Measurements from ENCODE around the gene NDUFA1. TPM values are rescaled to one million over a fixed set of nuclear protein-coding genes. Genes with fewer than 3 reads are reported as not detected.

The NDUFA1 gene
- total and polyA plus RNA-seq, 12 donors, result 395 to 2,208 (median 548) TPM

GRCh38 chrX:119899125-119899524, 27.5 kb downstream of the NDUFA1 start:
- H3K36me3 ChIP-seq, result no peaks in the 10 kb centered on the region
- no peaks in the 10 kb centered on the region for H3K9me3 ChIP-seq
- no peak overlapping the region for H3K4me3 ChIP-seq
- H3K27me3 ChIP-seq, result no peaks in the 10 kb centered on the region
- H3K27ac ChIP-seq, result no peak overlapping the region
- no peak for DNase-seq
- peak in 1 of 8 donors; percentile 57 for ATAC-seq
- H3K4me1 ChIP-seq, result no peaks in the 10 kb centered on the region
- intact Hi-C loops (cut with DNase I), result no loop called here
- TF ChIP-seq CTCF (IDR thresholded peaks at IDR 0.05), result no peak
- 6 to 7% methylated on average over 2 of the region's 2 CpGs for WGBS, 2 donors

- DNase-seq (no peak), ATAC-seq (no peak)
- H3K4me3 ChIP-seq, result no peak overlapping the region
- TF ChIP-seq CTCF (IDR thresholded peaks at IDR 0.05), result no peak
- no peaks in the 10 kb centered on the region for H3K36me3 ChIP-seq
- H3K9me3 ChIP-seq, result no peaks in the 10 kb centered on the region
- intact Hi-C loops (cut with DNase I), result no loop called here
- 62 to 71% methylated on average over 1 of the region's 1 CpG for WGBS, 2 donors
- no peaks in the 10 kb centered on the region for H3K4me1 ChIP-seq
- H3K27me3 ChIP-seq, result no peaks in the 10 kb centered on the region
- H3K27ac ChIP-seq, result no peak overlapping the region
These were observed 29.3 kb downstream of the NDUFA1 start for GRCh38 chrX:119900976-119901375.

GRCh38 chrX:119916310-119916709, 44.7 kb downstream of the NDUFA1 start:
- DNase-seq, result no peak
- H3K4me1 ChIP-seq, result no peaks in the 10 kb centered on the region

GRCh38 chrX:119917877-119918276, 46.2 kb downstream of the NDUFA1 start:
- DNase-seq (no peak), ATAC-seq (no peak)
- H3K27me3 ChIP-seq, result peaks cover 0 to 3% (median 0%) of the 10 kb centered on the region in 7 donors
- no peak overlapping the region for H3K27ac ChIP-seq
- no peaks in the 10 kb centered on the region for H3K36me3 ChIP-seq
- H3K9me3 ChIP-seq, result no peaks in the 10 kb centered on the region
- H3K4me3 ChIP-seq, result no peak overlapping the region
- 88 to 98% methylated on average over 2 of the region's 2 CpGs for WGBS, 2 donors
- TF ChIP-seq CTCF (IDR thresholded peaks at IDR 0.05), result no peak
- intact Hi-C loops (cut with DNase I), result no loop called here
- no peaks in the 10 kb centered on the region for H3K4me1 ChIP-seq

More at GRCh38 chrX:119916310-119916709, 44.7 kb downstream of the NDUFA1 start:
- H3K36me3 ChIP-seq, result no peaks in the 10 kb centered on the region
- no peak overlapping the region for H3K27ac ChIP-seq
- intact Hi-C loops (cut with DNase I), result no loop called here
- no peak for ATAC-seq
- peaks cover 0 to 10% (median 0%) of the 10 kb centered on the region in 7 donors for H3K27me3 ChIP-seq
- no peak for TF ChIP-seq CTCF (IDR thresholded peaks at IDR 0.05)
- 79 to 93% methylated on average over 4 to 5 of the region's 5 CpGs for WGBS, 2 donors
- H3K4me3 ChIP-seq, result no peak overlapping the region
- no peaks in the 10 kb centered on the region for H3K9me3 ChIP-seq
